ENCODE measurements around the gene ELK3. TPM values are rescaled to one million over a fixed set of nuclear protein-coding genes. Genes with fewer than 3 reads are reported as not detected.
A peak's percentile ranks its signal among the peaks of the same experiment; 100 is the strongest.

The ELK3 gene
- polyA plus RNA-seq, 1 donor from 2014 or later = 17.9 TPM

- H3K4me1 Mint-ChIP-seq = peaks cover 6 to 10% (median 6%) of the 10 kb centered on the region in 3 donors
- no peaks in the 10 kb centered on the region for H3K27me3 Mint-ChIP-seq
- peak overlapping the region in 1 of 3 donors; percentile 45 for H3K27ac Mint-ChIP-seq
- no peak overlapping the region for H3K4me3 Mint-ChIP-seq
- peaks cover 4% of the 10 kb centered on the region for H3K36me3 Mint-ChIP-seq
- no peaks in the 10 kb centered on the region for H3K9me3 Mint-ChIP-seq
These were observed 66.1 kb downstream of the ELK3 start for GRCh38 chr12:96260231-96260630.

- Mint-ChIP-seq H3K4me3 (no peak overlapping the region), H3K27me3 (no peaks in the 10 kb centered on the region), H3K4me1 (peaks cover 5 to 10% (median 6%) of the 10 kb centered on the region in 3 donors), H3K36me3 (peaks cover 4% of the 10 kb centered on the region), H3K27ac (peak overlapping the region; percentile 28 to 54 (median 45)), H3K9me3 (no peaks in the 10 kb centered on the region)
These were observed 66.5 kb downstream of the ELK3 start for GRCh38 chr12:96260644-96261043.

- Mint-ChIP-seq H3K27ac (peak overlapping the region in 1 of 3 donors; percentile 28), H3K27me3 (no peaks in the 10 kb centered on the region), H3K4me1 (peaks cover 5 to 10% (median 6%) of the 10 kb centered on the region in 3 donors), H3K36me3 (peaks cover 4% of the 10 kb centered on the region), H3K4me3 (no peak overlapping the region), H3K9me3 (no peaks in the 10 kb centered on the region)
These were observed 67.4 kb downstream of the ELK3 start for GRCh38 chr12:96261557-96261956.

GRCh38 chr12:96263449-96263902 lies 69.3 kb downstream of the ELK3 start:
- Mint-ChIP-seq H3K4me1 (peaks cover 5 to 10% (median 6%) of the 10 kb centered on the region in 3 donors), H3K4me3 (no peak overlapping the region), H3K27ac (peak overlapping the region in 2 of 3 donors; percentile 2 to 23), H3K27me3 (no peaks in the 10 kb centered on the region), H3K36me3 (peaks cover 4% of the 10 kb centered on the region), H3K9me3 (no peaks in the 10 kb centered on the region)

- H3K27ac Mint-ChIP-seq = peak overlapping the region in 2 of 3 donors; percentile 67 to 83
- peaks cover 8% of the 10 kb centered on the region for H3K36me3 Mint-ChIP-seq
- no peak overlapping the region for H3K4me3 Mint-ChIP-seq
- no peaks in the 10 kb centered on the region for H3K9me3 Mint-ChIP-seq
- no peaks in the 10 kb centered on the region for H3K27me3 Mint-ChIP-seq
- peaks cover 4 to 12% (median 10%) of the 10 kb centered on the region in 3 donors for H3K4me1 Mint-ChIP-seq
These were observed 71.2 kb downstream of the ELK3 start for GRCh38 chr12:96265400-96265799.

- H3K4me3 Mint-ChIP-seq = no peak overlapping the region
- peaks cover 4 to 12% (median 7%) of the 10 kb centered on the region in 3 donors for H3K4me1 Mint-ChIP-seq
- H3K27ac Mint-ChIP-seq = peak overlapping the region in 1 of 3 donors; percentile 67
- peaks cover 8% of the 10 kb centered on the region for H3K36me3 Mint-ChIP-seq
- H3K27me3 Mint-ChIP-seq = no peaks in the 10 kb centered on the region
- H3K9me3 Mint-ChIP-seq = no peaks in the 10 kb centered on the region
These were observed 71.7 kb downstream of the ELK3 start for GRCh38 chr12:96265836-96266235.

GRCh38 chr12:96266238-96266637 lies 72.1 kb downstream of the ELK3 start:
- peaks cover 4 to 12% (median 7%) of the 10 kb centered on the region in 3 donors for H3K4me1 Mint-ChIP-seq
- H3K27me3 Mint-ChIP-seq = no peaks in the 10 kb centered on the region
- H3K36me3 Mint-ChIP-seq = peaks cover 8% of the 10 kb centered on the region
- H3K27ac Mint-ChIP-seq = peak overlapping the region in 1 of 3 donors; percentile 67
- H3K4me3 Mint-ChIP-seq = no peak overlapping the region
- H3K9me3 Mint-ChIP-seq = no peaks in the 10 kb centered on the region

GRCh38 chr12:96271469-96272199 lies 77.5 kb downstream of the ELK3 start:
- peaks cover 0 to 2% (median 0%) of the 10 kb centered on the region in 3 donors for H3K9me3 Mint-ChIP-seq

GRCh38 chr12:96274331-96274730 lies 80.2 kb downstream of the ELK3 start:
- Mint-ChIP-seq H3K4me1 (peaks cover 9 to 14% (median 12%) of the 10 kb centered on the region in 3 donors), H3K4me3 (no peak overlapping the region), H3K9me3 (peaks cover 0 to 2% (median 0%) of the 10 kb centered on the region in 3 donors), H3K27me3 (no peaks in the 10 kb centered on the region), H3K27ac (peak overlapping the region in 1 of 3 donors; percentile 65), H3K36me3 (peaks cover 23% of the 10 kb centered on the region)

More at GRCh38 chr12:96271469-96272199, 77.5 kb downstream of the ELK3 start:
- no peak overlapping the region for H3K4me3 Mint-ChIP-seq
- H3K27ac Mint-ChIP-seq = peak overlapping the region in 1 of 3 donors; percentile 67
- peaks cover 12 to 15% (median 14%) of the 10 kb centered on the region in 3 donors for H3K4me1 Mint-ChIP-seq
- H3K36me3 Mint-ChIP-seq = peaks cover 16% of the 10 kb centered on the region
- no peaks in the 10 kb centered on the region for H3K27me3 Mint-ChIP-seq

GRCh38 chr12:96285158-96285557 lies 91.0 kb downstream of the ELK3 start:
- H3K36me3 Mint-ChIP-seq = peaks cover 2% of the 10 kb centered on the region
- H3K27ac Mint-ChIP-seq = no peak overlapping the region
- H3K9me3 Mint-ChIP-seq = no peaks in the 10 kb centered on the region
- no peaks in the 10 kb centered on the region for H3K27me3 Mint-ChIP-seq
- H3K4me3 Mint-ChIP-seq = no peak overlapping the region
- H3K4me1 Mint-ChIP-seq = peaks cover 0 to 4% (median 0%) of the 10 kb centered on the region in 3 donors

GRCh38 chr12:96289067-96289466 lies 94.9 kb downstream of the ELK3 start:
- H3K27me3 Mint-ChIP-seq = no peaks in the 10 kb centered on the region
- no peaks in the 10 kb centered on the region for H3K9me3 Mint-ChIP-seq
- peaks cover 2 to 6% (median 4%) of the 10 kb centered on the region in 3 donors for H3K4me1 Mint-ChIP-seq
- no peak overlapping the region for H3K4me3 Mint-ChIP-seq
- H3K27ac Mint-ChIP-seq = peak overlapping the region in 2 of 3 donors; percentile 23 to 59
- H3K36me3 Mint-ChIP-seq = peaks cover 3% of the 10 kb centered on the region

GRCh38 chr12:96293093-96293492 lies 98.9 kb downstream of the ELK3 start:
- Mint-ChIP-seq H3K36me3 (peaks cover 7% of the 10 kb centered on the region), H3K9me3 (no peaks in the 10 kb centered on the region), H3K27me3 (no peaks in the 10 kb centered on the region), H3K27ac (peak overlapping the region in 1 of 3 donors; percentile 37), H3K4me3 (no peak overlapping the region), H3K4me1 (peaks cover 9 to 14% (median 13%) of the 10 kb centered on the region in 3 donors)

- Mint-ChIP-seq H3K36me3 (peaks cover 9% of the 10 kb centered on the region), H3K9me3 (no peaks in the 10 kb centered on the region), H3K4me1 (peaks cover 10 to 16% (median 13%) of the 10 kb centered on the region in 3 donors), H3K27ac (no peak overlapping the region), H3K27me3 (no peaks in the 10 kb centered on the region), H3K4me3 (no peak overlapping the region)
These were observed 100.7 kb downstream of the ELK3 start for GRCh38 chr12:96294831-96295230.

GRCh38 chr12:96295532-96296160 lies 101.5 kb downstream of the ELK3 start:
- no peak overlapping the region for H3K4me3 Mint-ChIP-seq
- H3K4me1 Mint-ChIP-seq = peaks cover 10 to 16% (median 13%) of the 10 kb centered on the region in 3 donors
- no peak overlapping the region for H3K27ac Mint-ChIP-seq
- no peaks in the 10 kb centered on the region for H3K9me3 Mint-ChIP-seq
- H3K36me3 Mint-ChIP-seq = peaks cover 9% of the 10 kb centered on the region
- no peaks in the 10 kb centered on the region for H3K27me3 Mint-ChIP-seq

GRCh38 chr12:96297504-96297903 lies 103.3 kb downstream of the ELK3 start:
- Mint-ChIP-seq H3K4me3 (no peak overlapping the region), H3K4me1 (peaks cover 8 to 14% (median 14%) of the 10 kb centered on the region in 3 donors), H3K27ac (no peak overlapping the region), H3K36me3 (peaks cover 7% of the 10 kb centered on the region), H3K27me3 (no peaks in the 10 kb centered on the region), H3K9me3 (no peaks in the 10 kb centered on the region)

Measured in IgD-negative memory B cell (primary cell).